Measurements from ENCODE around the gene ZMAT3.

Gene ZMAT3

GRCh38 chr3:179088306-179088705, 16.7 kb upstream of the ZMAT3 start:
- H3K9me3 ChIP-seq (ENCODE audit: control insufficient read depth, low read length): no peaks in the 10 kb centered on the region
- H3K36me3 ChIP-seq (ENCODE audit: control insufficient read depth, insufficient read depth, low read length, severe bottlenecking): no peaks in the 10 kb centered on the region
- no peaks in the 10 kb centered on the region for H3K27me3 ChIP-seq (replicated peaks; ENCODE audit: control insufficient read depth, insufficient read depth, low read length)
- no peak overlapping the region for H3K9ac ChIP-seq (ENCODE audit: low read length)
- DNase-seq (ENCODE audit: low read depth): no peak
- no peaks in the 10 kb centered on the region for H3K4me1 ChIP-seq (ENCODE audit: control insufficient read depth, insufficient read depth, low read length)
- no peak overlapping the region for H3K4me3 ChIP-seq (ENCODE audit: low read length)

GRCh38 chr3:179083977-179084376, 12.4 kb upstream of the ZMAT3 start:
- H3K27me3 ChIP-seq (replicated peaks; ENCODE audit: control insufficient read depth, insufficient read depth, low read length): no peaks in the 10 kb centered on the region
- no peaks in the 10 kb centered on the region for H3K9me3 ChIP-seq (ENCODE audit: control insufficient read depth, low read length)
- no peaks in the 10 kb centered on the region for H3K4me1 ChIP-seq (ENCODE audit: control insufficient read depth, insufficient read depth, low read length)
- H3K9ac ChIP-seq (ENCODE audit: low read length): no peak overlapping the region
- DNase-seq (ENCODE audit: low read depth): no peak
- no peak overlapping the region for H3K4me3 ChIP-seq (ENCODE audit: low read length)
- no peaks in the 10 kb centered on the region for H3K36me3 ChIP-seq (ENCODE audit: control insufficient read depth, insufficient read depth, low read length, severe bottlenecking)

GRCh38 chr3:179082416-179082815, 10.8 kb upstream of the ZMAT3 start:
- Histone ChIP-seq H3K27me3 (replicated peaks; ENCODE audit: control insufficient read depth, insufficient read depth, low read length) (no peaks in the 10 kb centered on the region), H3K36me3 (ENCODE audit: control insufficient read depth, insufficient read depth, low read length, severe bottlenecking) (no peaks in the 10 kb centered on the region), H3K4me3 (ENCODE audit: low read length) (no peak overlapping the region), H3K4me1 (ENCODE audit: control insufficient read depth, insufficient read depth, low read length) (no peaks in the 10 kb centered on the region), H3K9me3 (ENCODE audit: control insufficient read depth, low read length) (no peaks in the 10 kb centered on the region), H3K9ac (ENCODE audit: low read length) (no peak overlapping the region)
- no peak for DNase-seq (ENCODE audit: low read depth)

- Histone ChIP-seq H3K4me1 (ENCODE audit: control insufficient read depth, insufficient read depth, low read length) (no peaks in the 10 kb centered on the region), H3K36me3 (ENCODE audit: control insufficient read depth, insufficient read depth, low read length, severe bottlenecking) (no peaks in the 10 kb centered on the region), H3K4me3 (ENCODE audit: low read length) (no peak overlapping the region), H3K9ac (ENCODE audit: low read length) (no peak overlapping the region), H3K27me3 (replicated peaks; ENCODE audit: control insufficient read depth, insufficient read depth, low read length) (no peaks in the 10 kb centered on the region), H3K9me3 (ENCODE audit: control insufficient read depth, low read length) (no peaks in the 10 kb centered on the region)
- DNase-seq (ENCODE audit: low read depth): no peak
These were observed 10.3 kb upstream of the ZMAT3 start for GRCh38 chr3:179081885-179082284.

GRCh38 chr3:179079537-179079936, 7.9 kb upstream of the ZMAT3 start:
- Histone ChIP-seq H3K4me3 (ENCODE audit: low read length) (no peak overlapping the region), H3K9ac (ENCODE audit: low read length) (no peak overlapping the region), H3K4me1 (ENCODE audit: control insufficient read depth, insufficient read depth, low read length) (no peaks in the 10 kb centered on the region), H3K36me3 (ENCODE audit: control insufficient read depth, insufficient read depth, low read length, severe bottlenecking) (no peaks in the 10 kb centered on the region), H3K9me3 (ENCODE audit: control insufficient read depth, low read length) (no peaks in the 10 kb centered on the region), H3K27me3 (replicated peaks; ENCODE audit: control insufficient read depth, insufficient read depth, low read length) (no peaks in the 10 kb centered on the region)
- DNase-seq (ENCODE audit: low read depth): no peak

- DNase-seq (ENCODE audit: low read depth): no peak
- Histone ChIP-seq H3K36me3 (ENCODE audit: control insufficient read depth, insufficient read depth, low read length, severe bottlenecking) (no peaks in the 10 kb centered on the region), H3K9me3 (ENCODE audit: control insufficient read depth, low read length) (no peaks in the 10 kb centered on the region), H3K27me3 (replicated peaks; ENCODE audit: control insufficient read depth, insufficient read depth, low read length) (no peaks in the 10 kb centered on the region), H3K9ac (ENCODE audit: low read length) (no peak overlapping the region), H3K4me3 (ENCODE audit: low read length) (no peak overlapping the region), H3K4me1 (ENCODE audit: control insufficient read depth, insufficient read depth, low read length) (no peaks in the 10 kb centered on the region)
These were observed 4.8 kb upstream of the ZMAT3 start for GRCh38 chr3:179076243-179077027.

- no peaks in the 10 kb centered on the region for H3K9me3 ChIP-seq (ENCODE audit: control insufficient read depth, low read length)
- no peak for DNase-seq (ENCODE audit: low read depth)
- H3K4me3 ChIP-seq (ENCODE audit: low read length): no peak overlapping the region
- no peaks in the 10 kb centered on the region for H3K27me3 ChIP-seq (replicated peaks; ENCODE audit: control insufficient read depth, insufficient read depth, low read length)
- H3K9ac ChIP-seq (ENCODE audit: low read length): no peak overlapping the region
- no peaks in the 10 kb centered on the region for H3K36me3 ChIP-seq (ENCODE audit: control insufficient read depth, insufficient read depth, low read length, severe bottlenecking)
- H3K4me1 ChIP-seq (ENCODE audit: control insufficient read depth, insufficient read depth, low read length): peaks cover 6% of the 10 kb centered on the region
These were observed 3.0 kb upstream of the ZMAT3 start for GRCh38 chr3:179074656-179075055.

GRCh38 chr3:179073816-179074215, 2.2 kb upstream of the ZMAT3 start:
- H3K27me3 ChIP-seq (replicated peaks; ENCODE audit: control insufficient read depth, insufficient read depth, low read length): no peaks in the 10 kb centered on the region
- H3K9me3 ChIP-seq (ENCODE audit: control insufficient read depth, low read length): no peaks in the 10 kb centered on the region
- H3K4me3 ChIP-seq (ENCODE audit: low read length): no peak overlapping the region
- H3K36me3 ChIP-seq (ENCODE audit: control insufficient read depth, insufficient read depth, low read length, severe bottlenecking): no peaks in the 10 kb centered on the region
- no peak overlapping the region for H3K9ac ChIP-seq (ENCODE audit: low read length)
- no peak for DNase-seq (ENCODE audit: low read depth)
- peaks cover 15% of the 10 kb centered on the region for H3K4me1 ChIP-seq (ENCODE audit: control insufficient read depth, insufficient read depth, low read length)

GRCh38 chr3:179072100-179072438, 460 bp upstream of the ZMAT3 start:
- H3K9ac ChIP-seq (ENCODE audit: low read length): peak overlapping the region; percentile 97
- no peak for DNase-seq (ENCODE audit: low read depth)
- H3K36me3 ChIP-seq (ENCODE audit: control insufficient read depth, insufficient read depth, low read length, severe bottlenecking): peaks cover 9% of the 10 kb centered on the region
- H3K9me3 ChIP-seq (ENCODE audit: control insufficient read depth, low read length): no peaks in the 10 kb centered on the region
- H3K27me3 ChIP-seq (replicated peaks; ENCODE audit: control insufficient read depth, insufficient read depth, low read length): no peaks in the 10 kb centered on the region
- peaks cover 31% of the 10 kb centered on the region for H3K4me1 ChIP-seq (ENCODE audit: control insufficient read depth, insufficient read depth, low read length)
- peak overlapping the region; percentile 100 for H3K4me3 ChIP-seq (ENCODE audit: low read length)

GRCh38 chr3:179071027-179071322, 634 bp downstream of the ZMAT3 start:
- Histone ChIP-seq H3K9me3 (ENCODE audit: control insufficient read depth, low read length) (no peaks in the 10 kb centered on the region), H3K4me3 (ENCODE audit: low read length) (peak overlapping the region; percentile 100), H3K27me3 (replicated peaks; ENCODE audit: control insufficient read depth, insufficient read depth, low read length) (no peaks in the 10 kb centered on the region), H3K4me1 (ENCODE audit: control insufficient read depth, insufficient read depth, low read length) (peaks cover 31% of the 10 kb centered on the region), H3K36me3 (ENCODE audit: control insufficient read depth, insufficient read depth, low read length, severe bottlenecking) (peaks cover 20% of the 10 kb centered on the region), H3K9ac (ENCODE audit: low read length) (peak overlapping the region; percentile 97)
- DNase-seq (ENCODE audit: low read depth): no peak

- peak; percentile 61 for DNase-seq (ENCODE audit: low read depth)
- H3K9ac ChIP-seq (ENCODE audit: low read length): peak overlapping the region; percentile 97
These were observed 1.7 kb downstream of the ZMAT3 start for GRCh38 chr3:179069762-179070390.

More at GRCh38 chr3:179069762-179070390, 1.7 kb downstream of the ZMAT3 start:
- no peaks in the 10 kb centered on the region for H3K27me3 ChIP-seq (replicated peaks; ENCODE audit: control insufficient read depth, insufficient read depth, low read length)
- H3K4me3 ChIP-seq (ENCODE audit: low read length): peak overlapping the region; percentile 100
- H3K4me1 ChIP-seq (ENCODE audit: control insufficient read depth, insufficient read depth, low read length): peaks cover 31% of the 10 kb centered on the region
- peaks cover 31% of the 10 kb centered on the region for H3K36me3 ChIP-seq (ENCODE audit: control insufficient read depth, insufficient read depth, low read length, severe bottlenecking)
- no peaks in the 10 kb centered on the region for H3K9me3 ChIP-seq (ENCODE audit: control insufficient read depth, low read length)
